ENCODE data around the gene SLC25A31.

Gene SLC25A31

GRCh38 chr4:127730142-127730913 lies at the start of gene SLC25A31:
Gene SLC25A31 (plus strand): TSS chr4:127730400. CDS start chr4:127730546, 146 bp downstream.
- DNase-seq = no peak

GRCh38 chr4:127685292-127685691 lies 44.9 kb upstream of the SLC25A31 start:
- no peak for DNase-seq

GRCh38 chr4:127686658-127687057 lies 43.5 kb upstream of the SLC25A31 start:
- DNase-seq = no peak

GRCh38 chr4:127687580-127687979 lies 42.6 kb upstream of the SLC25A31 start:
- DNase-seq = no peak

- no peak for DNase-seq
These were observed 31.4 kb upstream of the SLC25A31 start for GRCh38 chr4:127698789-127699200.

GRCh38 chr4:127708985-127709384 lies 21.2 kb upstream of the SLC25A31 start:
- no peak for DNase-seq

GRCh38 chr4:127709456-127709855 lies 20.7 kb upstream of the SLC25A31 start:
- no peak for DNase-seq

GRCh38 chr4:127731406-127731805 lies 1.2 kb downstream of the SLC25A31 start:
- no peak for DNase-seq

- DNase-seq = no peak
These were observed 2.6 kb downstream of the SLC25A31 start for GRCh38 chr4:127732623-127733328.

- DNase-seq = no peak
These were observed 4.8 kb downstream of the SLC25A31 start for GRCh38 chr4:127734976-127735375.

GRCh38 chr4:127737295-127737694 lies 7.1 kb downstream of the SLC25A31 start:
- DNase-seq = no peak

- DNase-seq = no peak
These were observed 11.0 kb downstream of the SLC25A31 start for GRCh38 chr4:127741247-127741646.

- no peak for DNase-seq
These were observed 17.7 kb downstream of the SLC25A31 start for GRCh38 chr4:127747883-127748282.

- no peak for DNase-seq
These were observed 18.8 kb downstream of the SLC25A31 start for GRCh38 chr4:127748957-127749356.

- DNase-seq = no peak
These were observed 26.7 kb downstream of the SLC25A31 start for GRCh38 chr4:127756906-127757305.

- DNase-seq = no peak
These were observed 29.1 kb downstream of the SLC25A31 start for GRCh38 chr4:127759228-127759820.

- DNase-seq = no peak
These were observed 29.7 kb downstream of the SLC25A31 start for GRCh38 chr4:127759893-127760292.

GRCh38 chr4:127771535-127772275 lies 41.5 kb downstream of the SLC25A31 start:
- no peak for DNase-seq

- no peak for DNase-seq
These were observed 42.8 kb downstream of the SLC25A31 start for GRCh38 chr4:127772769-127773671.

- no peak for DNase-seq
These were observed 45.6 kb downstream of the SLC25A31 start for GRCh38 chr4:127775843-127776242.

GRCh38 chr4:127776620-127777019 lies 46.4 kb downstream of the SLC25A31 start:
- DNase-seq = no peak

GRCh38 chr4:127777487-127777886 lies 47.3 kb downstream of the SLC25A31 start:
- DNase-seq = no peak
